ENCODE data around the gene THRA.

The THRA gene

DNA sequence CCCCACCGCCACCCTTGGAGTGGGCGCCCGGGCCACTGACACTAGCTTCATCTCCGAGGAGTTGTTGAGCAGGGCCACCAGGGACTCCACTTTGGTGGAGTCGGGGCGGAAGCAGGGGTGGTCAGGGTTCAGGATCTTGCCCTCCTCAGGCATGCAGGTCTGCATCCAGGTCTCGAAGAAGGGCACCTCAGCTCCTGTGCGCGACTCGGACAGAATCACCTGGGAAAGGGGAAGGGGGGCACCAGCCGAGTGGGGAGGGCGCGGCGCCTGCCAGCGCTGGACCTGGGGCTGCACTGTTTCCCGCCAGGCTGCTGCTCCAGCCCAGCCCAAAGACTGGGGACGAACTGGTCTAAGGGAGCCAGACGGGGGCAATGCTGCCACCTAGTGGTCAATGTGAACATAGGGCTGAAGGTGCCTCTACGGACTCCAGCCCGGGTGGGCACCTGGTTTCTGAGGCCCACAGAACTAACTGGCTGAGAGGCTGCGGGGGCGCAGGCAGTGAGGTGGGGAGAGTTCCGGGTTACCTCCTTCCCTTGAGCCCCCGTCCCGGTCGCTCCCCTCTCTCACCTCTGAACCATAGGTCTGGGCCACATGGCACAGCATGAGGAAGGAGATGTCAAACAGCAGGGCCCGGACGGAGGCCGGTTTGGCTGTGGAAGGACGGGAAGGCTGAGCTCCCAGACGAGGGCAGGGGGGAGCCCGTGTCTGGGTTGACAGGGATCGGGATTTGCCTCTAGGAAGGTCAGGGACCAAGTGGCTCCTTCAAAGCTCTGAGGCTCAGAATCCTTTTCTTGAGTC, 35.8 kb upstream of the THRA start:
- DNase-seq (ENCODE audit: low read depth in 2 of 2), result peak; percentile 60

DNA sequence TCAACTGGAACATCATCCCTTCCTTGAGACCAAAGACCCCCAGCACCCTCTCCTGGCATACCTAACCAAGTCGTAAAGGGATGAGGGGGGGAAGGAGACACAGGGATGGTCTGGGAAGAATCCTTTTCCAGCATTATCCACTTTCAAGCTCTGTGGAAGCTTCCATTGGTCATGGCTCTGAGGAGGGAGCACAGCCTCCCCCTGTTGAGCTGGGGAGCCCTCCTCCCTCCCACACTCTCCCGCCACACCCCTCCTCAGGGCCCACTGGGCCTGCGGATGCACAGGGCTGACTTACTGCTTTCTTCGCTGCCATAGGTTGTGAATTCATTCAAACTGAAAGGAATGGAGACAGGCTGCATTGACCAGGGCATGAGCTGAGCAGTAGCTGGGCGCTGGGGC, 35.2 kb upstream of the THRA start:
- DNase-seq (ENCODE audit: low read depth in 2 of 2), result no peak

DNA sequence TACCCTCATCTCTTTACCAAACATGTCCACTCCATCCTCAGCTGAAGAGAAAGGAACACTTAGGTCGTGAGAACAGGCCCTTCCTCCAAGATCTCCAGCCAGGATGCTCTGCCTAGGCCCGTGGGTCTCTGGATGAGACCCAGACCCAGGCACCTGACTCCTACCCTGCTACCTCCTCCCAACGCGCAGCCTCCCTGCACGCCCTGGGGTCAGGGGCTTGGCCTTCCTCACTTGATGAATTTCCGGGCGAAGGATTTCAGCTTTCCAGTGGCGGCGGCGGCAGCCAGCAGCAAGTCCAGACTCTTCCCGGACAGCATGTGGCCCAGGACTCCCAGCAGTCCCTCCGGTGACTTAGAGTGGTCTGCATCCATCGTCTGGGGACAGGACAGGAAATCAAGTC, 34.2 kb upstream of the THRA start:
- no peak for DNase-seq (ENCODE audit: low read depth in 2 of 2)

GRCh38 chr17:40031706-40032105, 31.1 kb upstream of the THRA start:
- no peak for DNase-seq (ENCODE audit: low read depth in 2 of 2)

DNA sequence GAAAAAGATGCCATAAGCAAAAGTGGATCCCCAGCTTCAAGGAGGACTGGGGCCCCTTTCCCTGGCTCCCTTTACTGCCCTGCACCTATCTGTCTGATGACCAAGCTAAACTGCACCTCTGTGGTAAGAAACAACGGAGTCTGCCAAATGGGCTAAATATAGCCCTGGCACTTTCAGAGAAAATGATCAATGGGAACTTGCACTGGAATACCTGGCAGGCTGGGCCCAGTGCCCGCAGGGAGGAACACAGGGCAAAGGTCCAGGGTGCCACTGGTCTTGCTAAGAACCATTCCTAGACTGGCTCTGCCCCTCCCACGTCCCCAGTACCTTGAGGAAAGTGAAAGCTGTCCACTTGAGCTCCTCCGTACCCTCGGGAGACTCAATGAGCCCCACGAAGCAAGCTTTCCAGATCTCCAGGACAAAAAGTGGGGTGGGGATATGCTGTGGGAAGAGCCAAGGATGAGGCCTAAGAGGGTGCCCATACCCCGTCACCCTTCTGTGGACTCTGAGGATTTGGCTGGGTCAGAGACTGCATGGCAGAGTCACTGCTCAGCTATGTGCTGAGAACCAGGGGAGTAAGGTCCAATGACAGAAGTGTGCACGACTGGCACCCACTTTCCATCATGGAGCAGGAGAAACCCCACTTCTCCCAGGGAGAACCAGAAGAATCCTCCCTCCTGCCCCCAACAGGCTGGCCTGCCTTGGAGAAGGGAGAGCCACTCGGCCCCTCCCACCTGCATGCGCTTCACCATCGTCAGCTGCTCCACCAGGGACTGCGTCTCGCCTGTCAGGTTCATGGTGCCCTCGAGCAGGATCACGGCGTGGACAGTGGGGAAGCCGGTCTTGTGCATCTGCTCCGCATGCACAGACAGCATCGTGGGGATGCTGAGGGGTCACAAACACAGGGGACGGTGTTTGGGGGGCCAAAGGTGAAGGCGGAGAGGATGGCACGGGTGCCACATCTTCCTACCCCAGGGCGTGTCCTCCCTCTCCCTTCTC, 30.1 kb upstream of the THRA start:
- DNase-seq (ENCODE audit: low read depth in 2 of 2), result no peak

GRCh38 chr17:40033339-40033738, 29.4 kb upstream of the THRA start:
- DNase-seq (ENCODE audit: low read depth in 2 of 2), result no peak

GRCh38 chr17:40034426-40035161, 28.2 kb upstream of the THRA start:
- DNase-seq (ENCODE audit: low read depth in 2 of 2), result no peak

DNA sequence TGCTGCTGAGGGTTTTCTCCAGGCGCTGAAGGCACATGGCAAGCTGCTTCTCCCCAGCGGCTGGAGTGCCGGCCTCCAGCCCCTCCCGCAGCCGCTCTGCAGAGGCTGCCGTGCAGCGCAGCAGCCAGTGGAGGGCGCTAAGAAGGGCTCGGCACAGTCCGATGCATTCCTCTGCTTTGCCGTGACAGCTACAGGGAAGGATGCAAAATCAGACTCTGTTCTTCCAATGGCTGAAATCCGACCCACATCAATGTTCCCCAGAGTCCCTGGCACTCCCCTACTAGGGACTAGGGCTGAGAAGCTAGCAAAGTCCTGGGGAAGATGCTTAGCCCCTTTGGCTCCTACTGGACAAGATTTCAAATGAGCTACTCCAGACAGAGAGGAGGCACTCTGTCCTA, 27.6 kb upstream of the THRA start:
- DNase-seq (ENCODE audit: low read depth in 2 of 2), result no peak

GRCh38 chr17:40038882-40039513, 23.8 kb upstream of the THRA start:
- no peak for DNase-seq (ENCODE audit: low read depth in 2 of 2)

- DNase-seq (ENCODE audit: low read depth in 2 of 2), result no peak
Measured at GRCh38 chr17:40041196-40041595, 21.6 kb upstream of the THRA start.

GRCh38 chr17:40056379-40057015, 6.3 kb upstream of the THRA start:
- DNase-seq (ENCODE audit: low read depth in 2 of 2), result no peak

GRCh38 chr17:40058186-40058784, 4.5 kb upstream of the THRA start:
- no peak for DNase-seq (ENCODE audit: low read depth in 2 of 2)

DNA sequence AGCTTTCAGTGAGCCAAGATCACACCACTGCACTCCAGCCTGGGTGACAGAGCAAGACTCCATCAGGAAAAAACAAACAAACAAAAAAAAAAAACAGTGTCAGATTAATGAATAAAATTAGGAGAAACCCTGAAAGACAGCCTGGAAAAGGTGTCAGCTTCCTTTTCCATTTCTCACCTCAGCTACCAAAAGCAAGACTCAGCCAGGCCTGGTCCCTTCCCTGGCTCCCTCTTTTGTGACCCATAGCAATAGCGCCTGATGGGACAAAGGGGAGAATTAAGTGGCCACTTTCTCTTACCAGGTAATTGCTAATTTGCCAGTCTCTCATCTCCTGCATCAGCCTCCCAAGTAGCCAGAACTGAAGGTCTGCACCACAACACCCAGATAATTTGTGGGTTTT, 3.9 kb upstream of the THRA start:
- DNase-seq (ENCODE audit: low read depth in 2 of 2), result no peak

GRCh38 chr17:40059729-40060475, 2.9 kb upstream of the THRA start:
- DNase-seq (ENCODE audit: low read depth in 2 of 2), result no peak

GRCh38 chr17:40060887-40061608, 1.7 kb upstream of the THRA start:
- no peak for DNase-seq (ENCODE audit: low read depth in 2 of 2)

DNA sequence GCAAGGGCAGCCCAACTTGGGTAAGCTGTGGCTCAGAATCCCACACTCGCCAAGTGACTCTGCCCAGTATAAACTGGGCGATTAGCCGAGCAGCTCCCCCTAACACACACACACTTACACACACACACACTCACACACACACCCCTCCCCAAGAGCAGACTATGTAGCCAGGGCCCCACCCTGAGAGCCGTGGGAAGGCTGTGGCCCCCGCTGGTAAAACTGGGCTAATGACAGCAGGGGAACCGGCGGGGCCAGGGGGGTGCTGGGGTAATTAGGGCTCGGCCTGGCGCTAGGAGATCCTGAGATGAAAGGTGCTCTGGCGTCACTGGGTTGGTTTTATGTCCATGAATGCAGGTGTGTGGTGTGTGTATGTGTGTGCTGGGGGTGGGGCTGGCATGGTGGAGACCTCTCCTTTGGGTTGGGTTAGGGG, 1.1 kb upstream of the THRA start:
- DNase-seq (ENCODE audit: low read depth in 2 of 2), result no peak

DNA sequence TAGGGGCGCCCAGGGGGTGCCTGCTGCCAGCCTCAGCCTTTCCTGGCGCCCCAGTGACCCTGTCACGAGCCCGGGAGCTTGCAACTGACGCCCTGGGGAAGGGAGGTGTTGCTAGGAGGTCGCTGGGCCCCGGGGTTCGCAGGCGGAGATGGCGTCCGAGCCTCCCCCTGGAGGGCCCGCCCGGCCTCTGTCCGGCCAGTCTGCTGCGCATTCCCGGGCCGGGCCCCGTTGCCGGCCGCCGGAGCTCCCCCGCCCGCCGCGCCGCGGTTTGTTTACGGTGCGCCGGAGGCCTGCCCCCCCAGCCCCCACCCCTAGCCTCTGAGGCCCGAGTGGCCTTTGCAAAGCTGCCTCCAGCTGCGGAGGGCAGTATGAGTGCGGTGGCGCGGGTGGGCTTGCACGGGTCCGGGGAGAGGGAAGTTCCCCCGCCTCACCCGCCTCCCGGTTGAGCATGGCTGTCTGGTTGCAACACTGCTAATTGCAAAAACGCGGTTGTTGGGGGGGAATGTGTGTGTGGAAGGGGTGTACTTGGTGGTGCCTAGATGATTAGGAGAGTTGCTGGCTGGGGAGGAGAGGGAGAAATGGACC, 514 bp downstream of the THRA start:
- no peak for DNase-seq (ENCODE audit: low read depth in 2 of 2)

DNA sequence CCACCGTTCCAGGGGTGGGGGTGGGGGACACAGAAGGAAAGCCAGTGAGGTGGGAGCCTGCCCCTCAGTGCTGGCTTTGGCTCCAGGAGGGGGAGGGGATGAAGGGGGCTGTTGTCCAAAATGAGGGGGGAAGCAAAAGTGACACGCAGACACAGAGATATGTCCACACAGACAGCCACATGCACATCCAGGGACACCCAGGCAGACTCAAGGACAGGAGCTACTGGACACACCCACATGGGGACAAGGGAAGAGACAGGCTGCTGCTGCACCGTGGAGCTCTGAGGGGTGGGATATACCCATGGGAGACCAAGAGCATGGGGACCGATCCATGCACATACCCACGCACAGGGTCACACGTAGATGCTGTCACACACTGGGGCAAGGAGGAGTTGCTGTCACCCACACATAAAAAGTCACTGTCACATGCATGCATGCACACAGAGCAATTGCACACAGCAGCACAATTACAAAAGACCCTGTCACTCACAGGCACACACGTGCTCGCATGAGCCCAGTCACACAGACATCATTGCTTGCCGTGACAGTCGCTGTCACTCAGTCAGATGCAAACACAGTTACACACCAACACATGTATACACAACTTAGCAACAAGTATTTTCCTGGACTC, 1.3 kb downstream of the THRA start:
- DNase-seq (ENCODE audit: low read depth in 2 of 2), result no peak
